ENCODE data around the gene RALGPS2. TPM values are rescaled to one million over a fixed set of nuclear protein-coding genes. Genes with fewer than 3 reads are reported as not detected.
"Not testable (repeated sequence)": the region's sequence is repeated elsewhere in the genome, so short reads cannot be mapped to it uniquely, and the experiment has no call there.

RALGPS2 gene
- total RNA-seq, 1 experiment from 2014 or later: 13.3 TPM

DNA sequence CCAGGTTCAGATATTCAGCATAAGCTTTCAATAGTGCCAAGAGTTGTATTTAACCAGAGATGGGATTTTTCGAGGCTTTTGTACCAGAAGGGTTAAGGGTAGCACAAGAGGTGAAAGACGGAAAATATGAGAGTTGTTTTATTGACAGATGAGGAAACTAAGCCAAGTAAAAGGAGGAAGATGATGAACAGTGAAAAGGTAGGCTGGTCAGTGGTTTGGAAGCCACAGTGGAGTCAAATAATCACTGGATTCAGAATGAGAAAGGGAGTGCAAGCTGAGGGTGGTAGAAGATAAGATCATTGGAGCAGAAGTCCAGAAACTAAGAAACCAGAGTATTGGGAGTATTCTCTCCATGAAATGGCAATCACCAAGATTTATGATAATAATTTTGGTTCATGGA is 100.1 kb downstream of the RALGPS2 start:
- intact Hi-C loops (cut with micrococcal nuclease): no loop called here
- H3K4me3 Mint-ChIP-seq (ENCODE audit: unreplicated experiment): no peak overlapping the region

DNA sequence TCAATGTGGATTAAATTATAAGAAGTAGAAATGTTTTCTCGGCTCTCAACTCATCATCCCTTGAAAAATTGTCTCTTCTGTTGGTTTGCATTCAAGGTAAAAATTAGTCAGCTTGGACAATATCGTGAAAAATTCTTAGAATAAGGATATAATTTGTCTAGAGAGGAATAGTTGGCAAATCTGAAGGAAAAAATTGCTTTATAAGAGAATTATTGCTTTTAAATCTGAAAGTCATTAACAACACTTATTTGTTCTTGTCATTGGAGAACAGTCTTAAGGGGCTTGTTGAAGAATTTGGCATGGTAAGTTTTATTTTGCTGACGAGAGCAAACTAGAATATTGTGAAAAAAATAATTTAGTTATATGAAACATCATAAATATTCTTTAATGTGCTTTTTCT is 119.4 kb downstream of the RALGPS2 start:
- H3K36me3 Mint-ChIP-seq (ENCODE audit: insufficient read depth, unreplicated experiment): no peaks in the 10 kb centered on the region
- CTCF ChIA-PET: interaction anchor here (0.9 to 1.3 kb wide), 3 partner anchors 17 to 158 kb away, joined by 3 to 5 read pairs (median 3); no protein-coding TSS in a partner anchor
- no peak for DNase-seq (ENCODE audit: unreplicated experiment)
- intact Hi-C loops (cut with micrococcal nuclease): no loop called here
- H3K27me3 Mint-ChIP-seq (ENCODE audit: insufficient read depth, unreplicated experiment): no peaks in the 10 kb centered on the region
- TF ChIP-seq, protein P1, sequence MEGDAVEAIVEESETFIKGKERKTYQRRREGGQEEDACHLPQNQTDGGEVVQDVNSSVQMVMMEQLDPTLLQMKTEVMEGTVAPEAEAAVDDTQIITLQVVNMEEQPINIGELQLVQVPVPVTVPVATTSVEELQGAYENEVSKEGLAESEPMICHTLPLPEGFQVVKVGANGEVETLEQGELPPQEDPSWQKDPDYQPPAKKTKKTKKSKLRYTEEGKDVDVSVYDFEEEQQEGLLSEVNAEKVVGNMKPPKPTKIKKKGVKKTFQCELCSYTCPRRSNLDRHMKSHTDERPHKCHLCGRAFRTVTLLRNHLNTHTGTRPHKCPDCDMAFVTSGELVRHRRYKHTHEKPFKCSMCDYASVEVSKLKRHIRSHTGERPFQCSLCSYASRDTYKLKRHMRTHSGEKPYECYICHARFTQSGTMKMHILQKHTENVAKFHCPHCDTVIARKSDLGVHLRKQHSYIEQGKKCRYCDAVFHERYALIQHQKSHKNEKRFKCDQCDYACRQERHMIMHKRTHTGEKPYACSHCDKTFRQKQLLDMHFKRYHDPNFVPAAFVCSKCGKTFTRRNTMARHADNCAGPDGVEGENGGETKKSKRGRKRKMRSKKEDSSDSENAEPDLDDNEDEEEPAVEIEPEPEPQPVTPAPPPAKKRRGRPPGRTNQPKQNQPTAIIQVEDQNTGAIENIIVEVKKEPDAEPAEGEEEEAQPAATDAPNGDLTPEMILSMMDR (IDR thresholded peaks at IDR 0.05; ENCODE audit: unreplicated experiment): no peak
- no peak overlapping the region for H3K4me3 Mint-ChIP-seq (ENCODE audit: unreplicated experiment)
- H3K4me1 Mint-ChIP-seq (ENCODE audit: insufficient read depth, unreplicated experiment): no peaks in the 10 kb centered on the region
- BruUV-seq (replicated peaks): no TSS peak
- no peaks in the 10 kb centered on the region for H3K9me3 Mint-ChIP-seq (ENCODE audit: unreplicated experiment)
- POLR2A ChIA-PET: no interaction called here
- H3K27ac Mint-ChIP-seq (ENCODE audit: low read depth, unreplicated experiment): no peak overlapping the region

More for the DNA sequence above, 100.1 kb downstream of the RALGPS2 start:
- no peaks in the 10 kb centered on the region for H3K9me3 Mint-ChIP-seq (ENCODE audit: unreplicated experiment)
- ChIA-PET POLR2A (interaction anchor here (0.7 kb wide), 1 partner anchor 348 kb away, joined by 3 read pairs; no protein-coding TSS in a partner anchor), CTCF (interaction anchor here (1.0 kb wide), 1 partner anchor 177 kb away, joined by 3 read pairs; no protein-coding TSS in a partner anchor)
- H3K27me3 Mint-ChIP-seq (ENCODE audit: insufficient read depth, unreplicated experiment): no peaks in the 10 kb centered on the region
- TF ChIP-seq, protein P1 (IDR thresholded peaks at IDR 0.05; ENCODE audit: unreplicated experiment): no peak
- H3K4me1 Mint-ChIP-seq (ENCODE audit: insufficient read depth, unreplicated experiment): peaks cover under 1% of the 10 kb centered on the region
- H3K36me3 Mint-ChIP-seq (ENCODE audit: insufficient read depth, unreplicated experiment): peaks cover 4% of the 10 kb centered on the region
- H3K27ac Mint-ChIP-seq (ENCODE audit: low read depth, unreplicated experiment): no peak overlapping the region
- BruUV-seq (replicated peaks): no TSS peak
- DNase-seq (ENCODE audit: unreplicated experiment): no peak

DNA sequence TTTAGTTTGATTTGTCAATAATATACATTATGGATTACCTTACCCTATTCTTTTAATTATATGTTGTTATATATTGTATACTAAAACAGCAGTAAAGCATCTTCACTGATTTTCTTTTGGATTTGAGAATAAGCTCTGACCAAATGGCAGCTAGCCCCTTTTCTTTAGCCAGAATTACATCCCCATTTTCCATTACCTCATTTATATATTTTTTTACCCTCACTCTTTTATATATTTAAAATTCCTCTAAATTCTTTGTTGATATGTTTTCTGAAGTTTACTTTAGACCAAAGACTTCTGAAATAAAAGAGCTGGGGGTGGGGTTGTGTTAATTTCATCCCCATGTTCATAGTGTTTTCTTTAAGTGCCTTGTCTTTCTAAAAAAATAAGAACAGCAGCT is 121.3 kb downstream of the RALGPS2 start:
- Mint-ChIP-seq H3K4me1 (ENCODE audit: insufficient read depth, unreplicated experiment) (no peaks in the 10 kb centered on the region), H3K27me3 (ENCODE audit: insufficient read depth, unreplicated experiment) (no peaks in the 10 kb centered on the region), H3K9me3 (ENCODE audit: unreplicated experiment) (no peaks in the 10 kb centered on the region), H3K4me3 (ENCODE audit: unreplicated experiment) (no peak overlapping the region), H3K36me3 (ENCODE audit: insufficient read depth, unreplicated experiment) (no peaks in the 10 kb centered on the region), H3K27ac (ENCODE audit: low read depth, unreplicated experiment) (no peak overlapping the region)
- TF ChIP-seq, protein P1 (IDR thresholded peaks at IDR 0.05; ENCODE audit: unreplicated experiment): no peak
- no TSS peak for BruUV-seq (replicated peaks)
- ChIA-PET POLR2A (no interaction called here), CTCF (interaction anchor here (1.0 to 1.1 kb wide), 4 partner anchors 20 to 156 kb away, joined by 3 to 5 read pairs (median 4); no protein-coding TSS in a partner anchor)
- no peak for DNase-seq (ENCODE audit: unreplicated experiment)
- intact Hi-C loops (cut with micrococcal nuclease): no loop called here

DNA sequence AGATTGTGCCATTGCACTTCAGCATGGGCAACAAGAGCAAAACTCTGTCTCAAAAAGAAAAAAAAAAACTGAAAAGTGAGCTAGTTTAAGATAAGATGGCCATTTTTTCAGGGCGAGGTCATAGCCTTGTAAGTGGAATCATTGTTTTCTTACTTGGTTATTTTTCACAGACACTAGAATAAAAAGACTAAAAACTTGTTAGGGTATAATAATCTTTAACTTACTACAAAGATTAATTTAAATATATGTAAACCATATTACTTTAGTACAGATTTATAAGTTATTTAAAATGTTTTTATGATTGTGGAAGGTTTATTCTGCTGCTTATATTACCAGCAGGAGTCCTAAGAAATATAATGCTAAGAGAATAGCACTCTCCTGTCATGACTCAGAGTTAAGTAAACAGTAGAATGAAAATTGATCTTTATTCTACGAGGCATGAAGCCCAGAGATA is 122.4 kb downstream of the RALGPS2 start:
- H3K4me1 Mint-ChIP-seq (ENCODE audit: insufficient read depth, unreplicated experiment): no peaks in the 10 kb centered on the region
- TF ChIP-seq, protein P1 (IDR thresholded peaks at IDR 0.05; ENCODE audit: unreplicated experiment): no peak
- H3K4me3 Mint-ChIP-seq (ENCODE audit: unreplicated experiment): no peak overlapping the region
- intact Hi-C loops (cut with micrococcal nuclease): no loop called here
- no TSS peak for BruUV-seq (replicated peaks)
- no peak overlapping the region for H3K27ac Mint-ChIP-seq (ENCODE audit: low read depth, unreplicated experiment)
- POLR2A ChIA-PET: no interaction called here
- CTCF ChIA-PET: interaction anchor here (0.6 to 1.1 kb wide), 5 partner anchors 18 to 217 kb away, joined by 3 to 5 read pairs (median 4); no protein-coding TSS in a partner anchor
- no peaks in the 10 kb centered on the region for H3K36me3 Mint-ChIP-seq (ENCODE audit: insufficient read depth, unreplicated experiment)
- H3K27me3 Mint-ChIP-seq (ENCODE audit: insufficient read depth, unreplicated experiment): no peaks in the 10 kb centered on the region
- peak; percentile 38 for DNase-seq (ENCODE audit: unreplicated experiment)
- H3K9me3 Mint-ChIP-seq (ENCODE audit: unreplicated experiment): no peaks in the 10 kb centered on the region

DNA sequence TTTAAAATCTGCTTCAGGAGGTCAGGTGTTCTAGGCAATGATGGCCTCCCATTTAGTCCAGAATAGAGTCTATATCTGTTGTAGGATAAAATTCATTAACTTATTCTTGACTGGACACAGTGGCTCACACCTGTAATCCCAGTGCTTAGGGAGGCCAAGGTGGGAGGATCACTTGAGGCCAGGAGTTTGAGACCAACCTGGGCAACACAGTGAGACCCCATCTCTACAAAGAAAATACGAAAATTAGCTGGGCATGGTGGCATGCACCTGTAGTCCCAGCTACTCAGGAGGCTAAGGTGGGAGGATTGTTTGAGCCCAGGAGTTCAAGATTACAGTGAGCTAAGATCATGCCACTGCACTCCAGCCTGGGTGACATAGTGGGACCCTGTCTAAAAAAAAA is 122.9 kb downstream of the RALGPS2 start:
- H3K4me1 Mint-ChIP-seq (ENCODE audit: insufficient read depth, unreplicated experiment); POLR2A ChIA-PET; H3K27me3 Mint-ChIP-seq (ENCODE audit: insufficient read depth, unreplicated experiment); intact Hi-C loops (cut with micrococcal nuclease); BruUV-seq (replicated peaks); H3K36me3 Mint-ChIP-seq (ENCODE audit: insufficient read depth, unreplicated experiment); H3K4me3 Mint-ChIP-seq (ENCODE audit: unreplicated experiment); H3K27ac Mint-ChIP-seq (ENCODE audit: low read depth, unreplicated experiment); DNase-seq (ENCODE audit: unreplicated experiment); H3K9me3 Mint-ChIP-seq (ENCODE audit: unreplicated experiment): not testable (repeated sequence)
- CTCF ChIA-PET: interaction anchor here (0.6 to 2.5 kb wide), 5 partner anchors 9 to 316 kb away, joined by 3 to 20 read pairs (median 4); no protein-coding TSS in a partner anchor

Data from MCF 10A (cell line).